Transverse colon (tissue), 4 donors: Measurements from ENCODE around the gene OMP. TPM values are rescaled to one million over a fixed set of nuclear protein-coding genes. Genes with fewer than 3 reads are reported as not detected.

Experiments
- DNase-seq: peaks from one replicate; pipeline ENCODE4 v3.0.0-alpha.2; 2019
- H3K27ac ChIP-seq, 4 donors: fragments of 200-600 bp; sonication (generic); 2 replicates each; pipeline ENCODE4 v1.5.1; 2016 to 2018; ENCODE audit warnings: inconsistent platforms in 4 of 4
- H3K27me3 ChIP-seq: fragments of 200-600 bp; sonication (generic); 2 replicates; pipeline ENCODE4 v1.5.1; 2017; ENCODE audit warnings: inconsistent platforms
- H3K36me3 ChIP-seq, 4 donors: fragments of 200-600 bp; sonication (generic); 2 replicates each; pipeline ENCODE4 v1.5.1; 2017 to 2019; ENCODE audit warnings: inconsistent platforms in 4 of 4
- H3K4me1 ChIP-seq, 4 donors: fragments of 200-600 bp; sonication (generic); 2 replicates each; pipeline ENCODE4 v1.5.1; 2017 to 2020; ENCODE audit warnings: inconsistent platforms in 4 of 4
- H3K4me3 ChIP-seq, 4 donors: fragments of 200-600 bp; sonication (generic); 1 replicate in 1 of 4; 2 replicates in 3 of 4; pipeline versions ENCODE4 v1.5.1 to v1.6.1; 2017 to 2019; ENCODE audit warnings: inconsistent platforms in 4 of 4
- H3K9me3 ChIP-seq, 2 donors: fragments of 200-600 bp; sonication (generic); 2 replicates each; pipeline ENCODE4 v1.5.1; 2017 to 2019; ENCODE audit warnings: inconsistent platforms in 2 of 2
- CTCF ChIP-seq, 5 experiments: fragments of 200-600 bp in 3 of 5; fragments of 450-650 bp in 2 of 5; sonication (generic) in 3 of 5; IDR thresholded peaks; 1 replicate in 2 of 5; 2 replicates in 3 of 5; pipeline ENCODE4 v1.5.1; 2016 to 2017; ENCODE audit warnings: antibody characterized with exemption in 5 of 5, inconsistent platforms in 3 of 5, mild to moderate bottlenecking in 2 of 5, moderate library complexity in 1 of 5
- EP300 ChIP-seq: sonication (generic); formaldehyde crosslinking; IDR thresholded peaks from one replicate; pipeline ENCODE4 v1.6.1; 2017; ENCODE audit warnings: antibody characterized with exemption, low read depth
- POLR2A ChIP-seq: fragments of 450-650 bp; IDR thresholded peaks from one replicate; pipeline ENCODE4 v1.6.1; 2016; ENCODE audit warnings: antibody characterized with exemption, mild to moderate bottlenecking, moderate library complexity
- POLR2AphosphoS5 ChIP-seq, 3 donors: sonication (generic); formaldehyde crosslinking; IDR thresholded peaks; one replicate each; pipeline ENCODE4 v1.6.1; 2016; ENCODE audit warnings: antibody characterized with exemption in 3 of 3
- WGBS, 2 donors: methylation state at CpG; one replicate each; pipeline ENCODE4 v1.1.5; 2018; ENCODE audit warnings: low coverage in 1 of 2; 5-methylcytosine and 5-hydroxymethylcytosine counted together
- in situ Hi-C, 4 donors: fragments of 200-750 bp; cut with MboI; loops; one replicate each; pipeline versions ENCODE4 v1.15.0 to v1.15.1; 2017; ENCODE audit warnings: low sequenced_read_pairs in 3 of 4, low pct_ligation_motif_present in 1 of 4, low pct_unique_long_range_greater_than_20kb in 1 of 4
- intact Hi-C: fragments of 100-400 bp; cut with DNase I; formaldehyde crosslinking; loops from one replicate; pipeline ENCODE4 v1.15.1; 2023; ENCODE audit warnings: low total_unique reads
- total RNA-seq, 4 donors: library from RNA; depleted of rRNA; stranded (reverse); fragments of >200 nt; gene quantifications; one replicate each; pipeline ENCODE4 v1.1.0, GENCODE V29; 2016

The OMP gene
- total RNA-seq, 4 donors from 2014 or later, result 16.0 to 126 (median 49.4) TPM

- H3K27me3 ChIP-seq, result no peaks in the 10 kb centered on the region
- H3K4me3 ChIP-seq, result no peak overlapping the region
- no peaks in the 10 kb centered on the region for H3K9me3 ChIP-seq
- TF ChIP-seq POLR2AphosphoS5 (IDR thresholded peaks at IDR 0.05) (no peak), CTCF (IDR thresholded peaks at IDR 0.05) (no peak), EP300 (no peak), POLR2A (no peak)
- H3K36me3 ChIP-seq, result no peaks in the 10 kb centered on the region
- no peak for DNase-seq
- 93% methylated on average over 8 of the region's 9 CpGs; no CpG with 5 or more reads in 1 of the 2 donors for WGBS, 2 donors
- peaks cover 0 to 35% (median 8%) of the 10 kb centered on the region in 4 donors for H3K4me1 ChIP-seq
- intact Hi-C loops, result no loop called here
- in situ Hi-C loops, result no loop called here
- H3K27ac ChIP-seq, result no peak overlapping the region
Measured at GRCh38 chr11:77144196-77144856, 41.7 kb downstream of the OMP start.

GRCh38 chr11:77144857-77145428 is 42.3 kb downstream of the OMP start:
- in situ Hi-C loops, result no loop called here

GRCh38 chr11:77146261-77147035 is 43.8 kb downstream of the OMP start:
- TF ChIP-seq POLR2AphosphoS5 (IDR thresholded peaks at IDR 0.05), result no peak
- TF ChIP-seq POLR2A, result no peak
- no peak for TF ChIP-seq CTCF (IDR thresholded peaks at IDR 0.05)
- no peak for TF ChIP-seq EP300
- H3K4me3 ChIP-seq, result no peak overlapping the region
- no peak overlapping the region for H3K27ac ChIP-seq
- H3K9me3 ChIP-seq, result no peaks in the 10 kb centered on the region
- H3K36me3 ChIP-seq, result no peaks in the 10 kb centered on the region
- in situ Hi-C loops, result no loop called here
- H3K4me1 ChIP-seq, result peaks cover 0 to 22% (median 8%) of the 10 kb centered on the region in 4 donors
- 82 to 84% methylated on average over 2 to 10 of the region's 10 CpGs for WGBS, 2 donors
- no peak for DNase-seq
- no peaks in the 10 kb centered on the region for H3K27me3 ChIP-seq
- intact Hi-C loops, result no loop called here

More at GRCh38 chr11:77144857-77145428, 42.3 kb downstream of the OMP start:
- WGBS, 2 donors, result 69 to 87% methylated on average over 3 to 7 of the region's 7 CpGs
- intact Hi-C loops, result no loop called here
- no peak for TF ChIP-seq POLR2AphosphoS5 (IDR thresholded peaks at IDR 0.05)
- no peak for TF ChIP-seq EP300
- no peak for TF ChIP-seq POLR2A
- no peak for TF ChIP-seq CTCF (IDR thresholded peaks at IDR 0.05)
- Histone ChIP-seq H3K4me3 (no peak overlapping the region), H3K27ac (no peak overlapping the region), H3K36me3 (no peaks in the 10 kb centered on the region), H3K9me3 (no peaks in the 10 kb centered on the region), H3K27me3 (no peaks in the 10 kb centered on the region), H3K4me1 (peaks cover 0 to 35% (median 8%) of the 10 kb centered on the region in 4 donors)
- peak; percentile 73 for DNase-seq

GRCh38 chr11:77147036-77147315 is 44.3 kb downstream of the OMP start:
- intact Hi-C loops, result no loop called here
- Histone ChIP-seq H3K36me3 (no peaks in the 10 kb centered on the region), H3K9me3 (no peaks in the 10 kb centered on the region), H3K27me3 (no peaks in the 10 kb centered on the region), H3K4me3 (no peak overlapping the region), H3K4me1 (peaks cover 0 to 22% (median 8%) of the 10 kb centered on the region in 4 donors), H3K27ac (no peak overlapping the region)
- in situ Hi-C loops, result no loop called here
- no peak for DNase-seq
- TF ChIP-seq POLR2A (no peak), POLR2AphosphoS5 (IDR thresholded peaks at IDR 0.05) (no peak), CTCF (IDR thresholded peaks at IDR 0.05) (no peak), EP300 (no peak)
- WGBS, 2 donors, result 71 to 100% methylated on average over 1 of the region's 1 CpG
